Astrocyte (in vitro differentiated cells and primary cell): ENCODE data around the gene SOWAHB.

ENCODE experiments used
- CTCF ChIP-seq: IDR thresholded peaks from 2 replicates; pipeline ENCODE4 v1.5.1; 2011; ENCODE audit warnings: low read depth, mild to moderate bottlenecking, inconsistent platforms, low read length, moderate library complexity; ENCODE audit not compliant: insufficient read depth
- EZH2 ChIP-seq: IDR thresholded peaks from 2 replicates; pipeline ENCODE4 v1.6.1; 2012; ENCODE audit warnings: mild to moderate bottlenecking, low read length, inconsistent platforms; ENCODE audit not compliant: insufficient read depth

GRCh38 chr4:76943790-76944189 is 45.8 kb upstream of the SOWAHB start:
- no peak for TF ChIP-seq CTCF
- no peak for TF ChIP-seq EZH2
